ENCODE results near the gene AOPEP. TPM values are rescaled to one million over a fixed set of nuclear protein-coding genes. Genes with fewer than 3 reads are reported as not detected.

Gene AOPEP
- total and polyA plus RNA-seq, 2 donors (not counting 3 experiments of a cell fraction or from before 2014, with no cell fraction given) = 20.2 to 41.6 TPM

DNA sequence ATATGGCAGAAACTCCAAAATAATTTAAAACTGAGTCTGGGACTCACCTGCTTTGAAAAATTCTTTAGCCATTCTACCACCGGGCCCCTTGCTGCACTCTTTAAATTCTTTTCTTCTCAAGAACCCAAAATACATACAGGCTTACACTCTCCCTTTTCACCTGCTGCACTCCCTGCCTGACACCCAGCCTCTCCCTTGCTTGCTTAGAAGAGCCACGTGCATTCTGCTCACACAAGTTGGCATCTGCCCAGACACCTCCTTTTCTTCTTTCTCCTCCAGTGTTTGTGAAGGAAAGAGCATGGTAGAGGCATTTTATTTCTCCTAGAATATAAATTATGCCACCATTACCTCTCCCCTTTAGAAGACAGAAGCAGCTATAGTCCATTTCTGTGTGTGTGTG, 39.0 kb upstream of the AOPEP start:
- no peak for TF ChIP-seq FOS (IDR thresholded peaks at IDR 0.05; ENCODE audit: borderline replicate concordance, insufficient read depth, low read length)
- no peak for TF ChIP-seq GATA2 (IDR thresholded peaks at IDR 0.05; ENCODE audit: insufficient read depth, insufficient read length, low read depth, low read length)
- TF ChIP-seq EZH2 (IDR thresholded peaks at IDR 0.05; ENCODE audit: borderline replicate concordance, low read depth, low read length, severe bottlenecking) = no peak
- TF ChIP-seq, protein P1, sequence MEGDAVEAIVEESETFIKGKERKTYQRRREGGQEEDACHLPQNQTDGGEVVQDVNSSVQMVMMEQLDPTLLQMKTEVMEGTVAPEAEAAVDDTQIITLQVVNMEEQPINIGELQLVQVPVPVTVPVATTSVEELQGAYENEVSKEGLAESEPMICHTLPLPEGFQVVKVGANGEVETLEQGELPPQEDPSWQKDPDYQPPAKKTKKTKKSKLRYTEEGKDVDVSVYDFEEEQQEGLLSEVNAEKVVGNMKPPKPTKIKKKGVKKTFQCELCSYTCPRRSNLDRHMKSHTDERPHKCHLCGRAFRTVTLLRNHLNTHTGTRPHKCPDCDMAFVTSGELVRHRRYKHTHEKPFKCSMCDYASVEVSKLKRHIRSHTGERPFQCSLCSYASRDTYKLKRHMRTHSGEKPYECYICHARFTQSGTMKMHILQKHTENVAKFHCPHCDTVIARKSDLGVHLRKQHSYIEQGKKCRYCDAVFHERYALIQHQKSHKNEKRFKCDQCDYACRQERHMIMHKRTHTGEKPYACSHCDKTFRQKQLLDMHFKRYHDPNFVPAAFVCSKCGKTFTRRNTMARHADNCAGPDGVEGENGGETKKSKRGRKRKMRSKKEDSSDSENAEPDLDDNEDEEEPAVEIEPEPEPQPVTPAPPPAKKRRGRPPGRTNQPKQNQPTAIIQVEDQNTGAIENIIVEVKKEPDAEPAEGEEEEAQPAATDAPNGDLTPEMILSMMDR (IDR thresholded peaks at IDR 0.05; ENCODE audit: extremely low read depth in 1 of 2, insufficient read depth in 1 of 2, low read depth in 1 of 2, low read length in 2 of 2) = no peak
- TF ChIP-seq JUN (IDR thresholded peaks at IDR 0.05; ENCODE audit: borderline replicate concordance, insufficient read depth, insufficient read length, low read depth) = no peak
- no peak for TF ChIP-seq MYC (IDR thresholded peaks at IDR 0.05; ENCODE audit: low read depth, low read length)
- TF ChIP-seq, protein P2, sequence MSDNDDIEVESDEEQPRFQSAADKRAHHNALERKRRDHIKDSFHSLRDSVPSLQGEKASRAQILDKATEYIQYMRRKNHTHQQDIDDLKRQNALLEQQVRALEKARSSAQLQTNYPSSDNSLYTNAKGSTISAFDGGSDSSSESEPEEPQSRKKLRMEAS (IDR thresholded peaks at IDR 0.05; ENCODE audit: insufficient read depth, insufficient read length) = no peak
- TF ChIP-seq POLR2AphosphoS5 (IDR thresholded peaks at IDR 0.05; ENCODE audit: insufficient read depth, low read depth, low read length) = no peak
- TF ChIP-seq POLR2A (IDR thresholded peaks at IDR 0.05; ENCODE audit: low read depth, low read length) = no peak
- Histone ChIP-seq H4K20me1 (replicated peaks; ENCODE audit: control insufficient read depth, extremely low read depth, insufficient read depth, low read length) (no peaks in the 10 kb centered on the region), H3K79me2 (ENCODE audit: control insufficient read depth, insufficient read depth, low read length) (no peaks in the 10 kb centered on the region), H3K9me1 (replicated peaks; ENCODE audit: control insufficient read depth, extremely low read depth, insufficient read depth, low read length) (no peaks in the 10 kb centered on the region), H3K4me3 (replicated peaks in 1 of 3; ENCODE audit: insufficient read depth in 1 of 3, low read depth in 1 of 3, low read length in 3 of 3) (no peak overlapping the region), H3K9me3 (replicated peaks; ENCODE audit: control insufficient read depth, insufficient read depth, low read length) (no peaks in the 10 kb centered on the region), H3K27ac (ENCODE audit: insufficient read depth, low read depth, low read length) (no peak overlapping the region), H3K4me1 (ENCODE audit: control insufficient read depth, extremely low read depth, insufficient read depth, low read length) (no peaks in the 10 kb centered on the region), H3K36me3 (ENCODE audit: control insufficient read depth in 2 of 2, extremely low read depth in 1 of 2, insufficient read depth in 2 of 2, low read length in 2 of 2) (no peaks in the 10 kb centered on the region), H2AFZ (ENCODE audit: low read depth, low read length) (no peak overlapping the region), H3K4me2 (ENCODE audit: insufficient read depth, low read length) (no peak overlapping the region), H3K9ac (replicated peaks; ENCODE audit: extremely low read depth, insufficient read depth, low read length) (no peak overlapping the region), H3K27me3 (ENCODE audit: control insufficient read depth in 2 of 2, insufficient read depth in 2 of 2, low read length in 2 of 2) (peaks cover 0 to 5% of the 10 kb centered on the region in 2 experiments)
- dilution Hi-C loops (cut with MboI; ENCODE audit: extremely low pct_ligation_motif_present, low sequenced_read_pairs) = no loop called here
- POLR2A ChIA-PET = no interaction called here
- FAIRE-seq = no peak
- BruUV-seq (replicated peaks) = no TSS peak
- DNase-seq (ENCODE audit: low read depth, low spot score) = no peak
- CTCF ChIA-PET = interaction anchor here (1.9 to 2.5 kb wide), 2 partner anchors 18 to 440 kb away, joined by 6 to 8 read pairs; no protein-coding TSS in a partner anchor
- intact Hi-C loops (cut with micrococcal nuclease) = no loop called here

Measured in endothelial cell of umbilical vein (primary cell).